Activated CD4-positive, alpha-beta T cell treated with anti-CD3 and anti-CD28 coated beads for 4 hours (primary cell): Measurements from ENCODE around the gene TNFSF13.

Source experiments
- DNase-seq, 2 donors: peaks; one replicate each; pipeline ENCODE4 v3.0.0-alpha.2; 2020

Gene TNFSF13

DNA sequence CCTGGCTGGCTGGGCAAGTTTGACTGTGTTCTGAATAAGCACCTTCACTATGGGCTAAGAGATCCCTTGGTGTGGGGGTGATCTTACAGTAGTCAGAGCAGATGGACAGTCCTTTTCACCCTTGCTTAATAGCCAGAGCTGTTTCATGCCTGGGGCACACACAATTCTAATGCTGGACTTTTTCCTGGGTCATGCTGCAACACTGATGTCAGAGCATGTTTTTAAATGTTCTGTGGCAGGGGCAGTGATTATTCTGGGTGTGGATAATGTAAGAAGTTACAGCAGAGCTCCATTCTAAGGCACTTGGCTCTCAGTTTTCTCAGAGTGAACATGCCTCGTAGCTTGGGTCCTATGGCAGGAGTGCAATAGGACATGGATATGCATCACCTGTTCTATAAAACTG, 16.9 kb downstream of the TNFSF13 start:
- no peak for DNase-seq

DNA sequence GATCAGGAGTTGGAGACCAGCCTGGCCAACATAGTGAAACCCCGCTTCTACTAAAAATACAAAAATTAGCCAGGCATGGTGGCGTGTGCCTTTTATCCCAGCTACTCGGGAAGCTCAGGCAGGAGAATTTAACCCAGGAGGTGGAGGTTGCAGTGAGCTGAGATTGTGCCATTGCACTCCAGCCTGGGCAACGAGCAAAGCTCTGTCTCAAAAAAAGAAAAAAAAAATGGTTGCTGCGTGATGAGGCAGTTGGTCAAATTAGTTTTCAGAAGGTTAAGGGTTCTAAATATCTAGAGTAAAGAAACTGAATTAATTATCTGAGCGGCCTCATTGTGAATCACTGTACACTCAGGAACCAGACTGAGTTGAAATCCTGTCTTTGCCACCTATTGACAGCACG, 17.4 kb downstream of the TNFSF13 start:
- no peak for DNase-seq

DNA sequence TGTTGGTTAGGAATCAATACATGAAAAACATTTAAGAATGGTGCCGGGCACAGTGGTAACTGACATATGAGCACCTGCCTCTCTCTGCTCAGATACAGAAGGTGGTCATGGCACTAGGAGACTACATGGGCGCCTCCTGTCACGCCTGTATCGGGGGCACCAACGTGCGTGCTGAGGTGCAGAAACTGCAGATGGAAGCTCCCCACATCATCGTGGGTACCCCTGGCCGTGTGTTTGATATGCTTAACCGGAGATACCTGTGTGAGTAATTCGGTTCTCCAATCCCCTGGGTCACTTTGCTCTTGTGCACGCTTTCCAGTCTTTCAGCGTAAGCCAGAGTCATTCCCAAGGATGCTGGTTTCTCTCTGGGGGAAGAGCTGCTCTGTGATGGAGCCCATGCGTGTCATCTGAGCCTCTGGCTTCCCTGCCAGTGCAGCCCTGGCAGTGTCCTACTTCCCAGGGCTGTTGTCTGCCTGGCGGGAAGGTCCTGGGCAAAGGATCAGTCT, 17.9 kb downstream of the TNFSF13 start:
- no peak for DNase-seq

DNA sequence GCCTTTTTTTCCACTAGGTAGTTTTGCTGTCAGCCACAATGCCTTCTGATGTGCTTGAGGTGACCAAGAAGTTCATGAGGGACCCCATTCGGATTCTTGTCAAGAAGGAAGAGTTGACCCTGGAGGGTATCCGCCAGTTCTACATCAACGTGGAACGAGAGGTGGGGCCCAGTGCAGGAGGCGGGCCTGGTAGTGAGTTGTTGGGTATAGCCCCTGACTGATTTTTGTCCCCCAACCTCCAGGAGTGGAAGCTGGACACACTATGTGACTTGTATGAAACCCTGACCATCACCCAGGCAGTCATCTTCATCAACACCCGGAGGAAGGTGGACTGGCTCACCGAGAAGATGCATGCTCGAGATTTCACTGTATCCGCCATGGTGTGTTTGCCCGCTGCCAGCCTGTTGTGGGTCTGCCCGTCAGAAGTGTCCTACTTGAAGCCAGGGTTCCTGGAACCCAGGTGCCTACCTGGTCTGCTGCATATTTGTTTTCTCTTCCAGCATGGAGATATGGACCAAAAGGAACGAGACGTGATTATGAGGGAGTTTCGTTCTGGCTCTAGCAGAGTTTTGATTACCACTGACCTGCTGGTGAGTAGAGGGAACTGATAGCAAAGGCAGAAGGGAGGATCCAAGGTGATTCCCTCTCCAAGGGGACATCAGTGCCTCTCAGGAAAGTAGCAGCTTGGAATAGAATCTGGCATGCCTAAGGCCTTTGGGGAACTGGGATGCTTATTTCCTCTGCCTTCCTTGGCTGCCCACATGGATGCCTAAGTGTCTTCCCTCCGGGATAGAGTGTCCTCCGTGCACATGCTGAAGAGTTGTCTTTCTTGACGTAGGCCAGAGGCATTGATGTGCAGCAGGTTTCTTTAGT, 19.0 kb downstream of the TNFSF13 start:
- no peak for DNase-seq

DNA sequence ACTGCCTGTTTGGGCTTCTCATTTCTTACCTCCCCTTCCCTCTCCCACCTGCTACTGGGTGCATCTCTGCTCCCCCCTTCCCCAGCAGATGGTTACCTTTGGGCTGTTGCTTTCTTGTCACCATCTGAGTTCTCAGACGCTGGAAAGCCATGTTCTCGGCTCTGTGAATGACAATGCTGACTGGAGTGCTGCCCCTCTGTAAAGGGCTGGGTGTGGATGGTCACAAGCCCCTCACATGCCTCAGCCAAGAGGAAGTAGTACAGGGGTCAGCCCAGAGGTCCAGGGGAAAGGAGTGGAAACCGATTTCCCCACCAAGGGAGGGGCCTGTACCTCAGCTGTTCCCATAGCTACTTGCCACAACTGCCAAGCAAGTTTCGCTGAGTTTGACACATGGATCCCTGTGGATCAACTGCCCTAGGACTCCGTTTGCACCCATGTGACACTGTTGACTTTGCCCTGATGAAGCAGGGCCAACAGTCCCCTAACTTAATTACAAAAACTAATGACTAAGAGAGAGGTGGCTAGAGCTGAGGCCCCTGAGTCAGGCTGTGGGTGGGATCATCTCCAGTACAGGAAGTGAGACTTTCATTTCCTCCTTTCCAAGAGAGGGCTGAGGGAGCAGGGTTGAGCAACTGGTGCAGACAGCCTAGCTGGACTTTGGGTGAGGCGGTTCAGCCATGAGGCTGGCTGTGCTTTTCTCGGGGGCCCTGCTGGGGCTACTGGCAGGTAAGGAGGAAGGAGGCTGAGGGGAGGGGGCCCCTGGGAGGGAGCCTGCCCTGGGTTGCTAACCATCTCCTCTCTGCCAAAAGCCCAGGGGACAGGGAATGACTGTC, 20.7 kb downstream of the TNFSF13 start, which contains the start of gene CD68:
Gene CD68, plus strand, starts transcription at position 638 of the 833 bp plus-strand sequence. Its CDS starts 40 bp downstream, at position 678.
- peak; percentile 66 to 75 for DNase-seq

DNA sequence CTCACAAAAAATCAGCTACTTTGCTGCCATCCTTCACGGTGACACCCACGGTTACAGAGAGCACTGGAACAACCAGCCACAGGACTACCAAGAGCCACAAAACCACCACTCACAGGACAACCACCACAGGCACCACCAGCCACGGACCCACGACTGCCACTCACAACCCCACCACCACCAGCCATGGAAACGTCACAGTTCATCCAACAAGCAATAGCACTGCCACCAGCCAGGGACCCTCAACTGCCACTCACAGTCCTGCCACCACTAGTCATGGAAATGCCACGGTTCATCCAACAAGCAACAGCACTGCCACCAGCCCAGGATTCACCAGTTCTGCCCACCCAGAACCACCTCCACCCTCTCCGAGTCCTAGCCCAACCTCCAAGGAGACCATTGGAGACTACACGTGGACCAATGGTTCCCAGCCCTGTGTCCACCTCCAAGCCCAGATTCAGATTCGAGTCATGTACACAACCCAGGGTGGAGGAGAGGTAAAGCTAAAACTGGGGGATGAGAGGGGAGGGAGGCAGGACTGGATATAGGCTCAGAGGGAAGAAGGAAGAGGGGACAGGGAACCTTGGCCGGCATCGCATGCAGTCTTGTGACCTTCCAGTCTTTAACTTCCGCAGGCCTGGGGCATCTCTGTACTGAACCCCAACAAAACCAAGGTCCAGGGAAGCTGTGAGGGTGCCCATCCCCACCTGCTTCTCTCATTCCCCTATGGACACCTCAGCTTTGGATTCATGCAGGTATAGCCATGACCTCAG, 21.5 kb downstream of the TNFSF13 start:
- no peak for DNase-seq

DNA sequence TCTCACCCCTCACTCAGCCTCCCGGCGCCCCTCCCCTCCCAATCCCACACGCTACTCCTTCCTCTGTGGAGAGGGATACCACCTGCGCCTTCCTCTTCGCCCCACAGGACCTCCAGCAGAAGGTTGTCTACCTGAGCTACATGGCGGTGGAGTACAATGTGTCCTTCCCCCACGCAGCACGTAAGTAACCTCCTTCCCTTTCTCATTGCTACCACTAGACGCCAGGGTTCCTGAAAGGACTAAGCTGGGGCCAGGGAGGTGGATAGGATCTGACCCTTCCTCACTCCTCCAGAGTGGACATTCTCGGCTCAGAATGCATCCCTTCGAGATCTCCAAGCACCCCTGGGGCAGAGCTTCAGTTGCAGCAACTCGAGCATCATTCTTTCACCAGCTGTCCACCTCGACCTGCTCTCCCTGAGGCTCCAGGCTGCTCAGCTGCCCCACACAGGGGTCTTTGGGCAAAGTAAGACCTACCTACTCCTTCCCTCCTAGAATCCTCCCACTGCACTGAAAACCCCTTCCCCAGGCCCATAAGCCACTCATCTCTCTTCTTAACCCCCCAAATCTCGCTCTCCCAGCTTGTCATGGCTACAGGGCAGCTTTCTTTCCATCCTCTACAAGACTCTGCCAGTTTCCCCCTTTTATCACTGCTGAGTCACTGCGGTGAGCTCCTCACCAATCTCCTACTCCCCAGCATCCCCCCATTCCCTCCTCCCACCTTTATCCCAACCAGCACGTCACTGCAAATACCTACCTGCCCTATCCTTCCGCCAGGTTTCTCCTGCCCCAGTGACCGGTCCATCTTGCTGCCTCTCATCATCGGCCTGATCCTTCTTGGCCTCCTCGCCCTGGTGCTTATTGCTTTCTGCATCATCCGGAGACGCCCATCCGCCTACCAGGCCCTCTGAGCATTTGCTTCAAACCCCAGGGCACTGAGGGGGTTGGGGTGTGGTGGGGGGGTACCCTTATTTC, 22.3 kb downstream of the TNFSF13 start:
- no peak for DNase-seq

DNA sequence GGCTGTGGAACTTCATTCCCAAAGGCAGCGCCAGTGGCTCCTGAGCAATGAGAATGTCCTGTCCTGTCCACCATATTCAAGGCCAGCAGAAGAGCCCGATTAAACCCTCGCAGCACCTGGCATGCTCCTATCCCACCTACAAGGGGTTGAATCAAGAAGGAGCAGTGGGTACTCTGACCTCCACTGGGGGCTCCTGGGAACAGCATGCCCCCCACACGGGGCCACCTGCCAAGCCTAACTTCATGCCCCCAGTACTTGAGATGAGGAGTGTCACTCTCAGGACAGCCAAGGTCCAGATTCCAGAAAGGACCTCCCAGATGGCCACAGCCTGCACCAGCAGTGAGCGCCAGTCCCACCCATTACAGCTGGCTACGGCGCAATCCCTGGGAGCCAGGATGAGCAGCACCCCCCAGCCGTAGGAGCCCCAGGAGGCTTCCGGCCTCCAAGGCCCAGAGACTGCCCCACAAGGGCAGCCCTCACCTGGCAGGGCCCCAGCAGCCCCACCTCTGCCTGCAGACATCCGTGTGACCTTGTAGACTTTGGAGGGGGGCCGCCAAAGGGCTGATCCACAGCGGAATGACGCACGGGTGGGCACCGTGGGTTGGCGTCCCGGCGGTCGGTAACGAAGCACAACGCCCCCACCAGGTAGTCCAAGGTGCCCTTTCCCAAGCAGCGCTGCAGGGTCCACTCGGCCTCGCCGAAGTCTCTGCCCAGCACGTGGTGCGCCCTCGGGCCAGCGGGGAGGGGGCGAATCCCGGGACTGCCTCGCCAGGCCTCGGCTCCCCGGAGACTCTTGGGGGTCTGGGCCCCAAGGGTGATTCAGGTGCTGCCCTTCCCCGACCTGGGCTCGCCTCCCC, 24.1 kb downstream of the TNFSF13 start:
- no peak for DNase-seq

DNA sequence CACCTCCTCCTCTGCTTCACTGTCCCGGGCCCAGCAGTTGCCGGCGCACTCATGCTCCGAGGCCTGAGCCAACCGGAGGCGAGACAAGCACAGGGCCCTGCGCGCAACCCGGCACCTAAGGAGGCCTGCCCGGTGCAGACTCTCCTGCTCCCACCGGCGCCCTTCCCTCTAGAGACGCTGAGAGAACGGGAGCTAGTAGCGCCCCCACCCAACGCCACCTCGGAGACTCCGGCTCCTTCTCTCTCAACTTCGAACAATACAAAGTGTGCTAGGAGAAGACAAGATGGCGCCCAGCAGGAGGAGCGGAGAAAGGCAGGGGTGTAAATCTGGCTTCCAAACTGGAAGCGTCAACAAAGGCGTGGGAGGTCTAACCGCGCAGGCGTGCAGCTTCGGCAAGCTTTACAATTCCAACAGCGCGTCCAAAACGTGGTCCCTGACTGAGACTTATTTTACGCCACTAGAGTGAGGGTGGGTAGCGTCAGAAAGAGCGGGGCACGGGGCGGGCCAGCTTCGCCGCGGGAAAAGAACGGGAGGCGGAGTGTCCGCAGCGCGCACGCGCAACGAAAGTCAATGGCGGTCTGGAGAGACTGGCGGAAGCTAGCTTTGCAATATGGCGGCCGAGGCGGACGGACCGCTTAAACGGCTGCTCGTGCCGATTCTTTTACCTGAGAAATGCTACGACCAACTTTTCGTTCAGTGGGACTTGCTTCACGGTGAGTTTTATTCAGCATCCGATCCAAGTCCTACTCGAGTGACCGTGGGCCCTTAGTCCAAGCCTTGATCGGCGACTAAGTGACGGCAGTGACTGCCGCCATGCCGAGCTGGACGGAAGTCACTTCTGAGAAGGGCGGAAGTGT, 24.9 kb downstream of the TNFSF13 start, which contains the start of gene MPDU1:
Gene MPDU1, plus strand, starts transcription at position 600 of the 857 bp plus-strand sequence. Its CDS starts 11 bp downstream, at position 611.
- DNase-seq = peak; percentile 92 to 93

DNA sequence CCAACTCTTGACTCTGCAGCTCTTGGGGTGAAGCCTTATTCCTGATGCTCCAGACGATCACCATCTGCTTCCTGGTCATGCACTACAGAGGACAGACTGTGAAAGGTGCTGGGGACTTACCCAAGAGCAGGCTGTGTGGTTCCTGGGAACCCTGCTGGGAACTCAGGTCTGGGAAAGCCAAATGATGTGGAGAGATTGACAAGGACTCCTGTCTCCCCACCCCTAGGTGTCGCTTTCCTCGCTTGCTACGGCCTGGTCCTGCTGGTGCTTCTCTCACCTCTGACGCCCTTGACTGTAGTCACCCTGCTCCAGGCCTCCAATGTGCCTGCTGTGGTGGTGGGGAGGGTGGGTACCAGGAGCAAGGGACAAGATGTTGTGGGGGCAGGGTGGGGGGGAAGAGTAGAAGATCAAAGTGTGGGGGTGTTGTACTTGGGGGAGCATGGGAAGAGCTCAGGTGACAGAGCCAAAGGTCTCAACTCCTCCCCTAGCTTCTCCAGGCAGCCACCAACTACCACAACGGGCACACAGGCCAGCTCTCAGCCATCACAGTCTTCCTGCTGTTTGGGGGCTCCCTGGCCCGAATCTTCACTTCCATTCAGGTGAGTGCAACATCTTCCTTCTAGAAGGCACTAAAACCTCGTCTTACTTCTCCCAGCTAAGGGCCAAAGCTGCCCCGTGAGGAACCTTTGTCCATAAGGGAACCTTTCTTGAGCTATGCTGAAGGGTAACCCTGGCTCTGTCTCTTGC, 28.3 kb downstream of the TNFSF13 start:
- DNase-seq = no peak

DNA sequence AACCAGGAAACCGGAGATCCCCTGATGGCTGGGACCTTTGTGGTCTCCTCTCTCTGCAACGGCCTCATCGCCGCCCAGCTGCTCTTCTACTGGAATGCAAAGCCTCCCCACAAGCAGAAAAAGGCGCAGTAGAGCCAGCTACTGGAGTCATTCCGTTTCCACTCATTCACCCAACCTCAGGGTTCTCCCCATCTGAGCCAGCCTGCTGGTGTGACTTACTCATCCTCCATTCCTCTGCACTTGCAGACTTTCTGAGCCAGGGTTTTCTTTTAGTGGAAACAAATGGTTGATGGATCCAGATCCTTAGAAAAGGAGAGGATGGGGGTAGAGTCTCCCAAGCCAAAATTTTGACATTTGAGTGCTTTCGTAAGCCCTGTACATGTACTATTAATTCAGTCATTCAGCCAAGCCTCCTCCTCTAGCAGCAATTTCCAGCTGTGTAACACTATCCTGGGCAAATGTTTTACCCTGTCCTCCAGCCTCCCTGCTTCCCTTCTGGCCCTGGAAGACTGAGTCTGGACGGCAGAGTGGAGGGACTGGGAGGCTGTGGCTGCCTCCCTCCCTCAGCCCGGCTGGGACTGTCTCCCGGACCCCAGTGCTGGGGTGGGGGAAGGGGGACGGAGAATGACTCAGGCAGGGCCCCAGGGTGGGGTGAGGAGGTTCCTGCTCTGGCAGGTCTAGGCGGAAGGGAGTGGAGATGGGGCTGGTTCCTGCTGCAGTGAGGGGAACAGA, 29.0 kb downstream of the TNFSF13 start:
- DNase-seq = no peak

DNA sequence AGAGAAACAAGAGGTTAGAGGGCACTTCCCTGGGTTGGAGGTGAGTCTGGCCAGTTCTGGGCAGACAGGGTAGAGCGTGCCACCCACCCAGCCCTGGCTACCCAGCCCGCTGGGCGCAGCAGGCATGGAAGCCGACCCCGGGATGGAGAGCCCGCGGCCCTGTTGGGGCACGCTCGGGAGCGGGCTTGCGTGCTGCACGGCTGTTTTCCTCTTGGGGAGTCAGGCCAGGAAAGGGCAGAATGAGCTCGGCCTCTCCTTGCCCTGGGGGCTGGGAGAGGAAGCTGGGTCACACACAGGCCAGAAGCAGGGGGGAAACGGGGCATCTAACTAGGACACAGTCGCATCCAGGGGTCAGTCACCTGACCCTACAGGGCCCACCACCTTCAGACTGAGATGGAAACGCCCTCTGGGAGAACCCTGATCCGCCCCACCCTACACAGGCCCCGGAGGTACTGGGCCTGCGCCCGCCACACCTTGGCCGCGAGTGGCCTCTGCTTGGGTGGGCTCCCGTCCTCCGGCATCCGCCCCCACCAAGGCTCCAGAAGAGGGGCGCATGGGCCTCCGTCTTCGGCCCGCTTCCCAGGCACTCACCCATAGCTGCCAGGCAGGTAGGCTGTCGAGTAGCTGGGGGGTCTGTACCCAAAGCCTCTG, 30.1 kb downstream of the TNFSF13 start:
- no peak for DNase-seq

DNA sequence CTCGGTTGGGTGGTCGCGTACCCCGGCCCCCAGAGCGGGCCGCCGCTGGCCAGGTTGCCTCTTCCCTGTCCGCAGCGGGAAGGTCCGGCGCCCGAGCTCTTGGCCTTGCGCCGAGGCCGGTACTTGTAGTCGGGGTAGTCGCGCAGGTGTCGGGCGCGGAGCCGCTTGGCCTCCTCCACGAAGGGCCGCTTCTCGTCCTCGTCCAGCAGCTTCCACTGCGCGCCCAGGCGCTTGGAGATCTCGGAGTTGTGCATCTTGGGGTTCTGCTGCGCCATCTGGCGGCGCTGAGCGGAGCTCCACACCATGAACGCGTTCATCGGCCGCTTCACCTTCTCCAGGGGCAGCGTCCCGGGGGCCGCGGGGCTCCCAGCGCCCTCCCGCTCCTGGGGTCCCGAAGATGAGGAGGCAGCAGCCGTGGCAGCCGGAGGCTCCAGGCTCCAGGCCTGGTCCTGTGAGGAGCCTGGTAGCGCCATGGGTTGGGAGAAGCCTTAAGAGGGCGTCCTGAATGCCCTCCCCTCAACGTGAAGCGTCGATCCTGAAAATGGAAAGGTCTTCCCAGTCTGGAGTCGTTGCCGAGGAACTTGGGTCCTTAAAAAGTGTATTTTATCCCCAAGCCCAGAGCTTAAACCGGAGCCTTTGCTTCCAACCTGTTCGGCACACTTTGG, 30.8 kb downstream of the TNFSF13 start:
- DNase-seq = peak; percentile 63 to 68

DNA sequence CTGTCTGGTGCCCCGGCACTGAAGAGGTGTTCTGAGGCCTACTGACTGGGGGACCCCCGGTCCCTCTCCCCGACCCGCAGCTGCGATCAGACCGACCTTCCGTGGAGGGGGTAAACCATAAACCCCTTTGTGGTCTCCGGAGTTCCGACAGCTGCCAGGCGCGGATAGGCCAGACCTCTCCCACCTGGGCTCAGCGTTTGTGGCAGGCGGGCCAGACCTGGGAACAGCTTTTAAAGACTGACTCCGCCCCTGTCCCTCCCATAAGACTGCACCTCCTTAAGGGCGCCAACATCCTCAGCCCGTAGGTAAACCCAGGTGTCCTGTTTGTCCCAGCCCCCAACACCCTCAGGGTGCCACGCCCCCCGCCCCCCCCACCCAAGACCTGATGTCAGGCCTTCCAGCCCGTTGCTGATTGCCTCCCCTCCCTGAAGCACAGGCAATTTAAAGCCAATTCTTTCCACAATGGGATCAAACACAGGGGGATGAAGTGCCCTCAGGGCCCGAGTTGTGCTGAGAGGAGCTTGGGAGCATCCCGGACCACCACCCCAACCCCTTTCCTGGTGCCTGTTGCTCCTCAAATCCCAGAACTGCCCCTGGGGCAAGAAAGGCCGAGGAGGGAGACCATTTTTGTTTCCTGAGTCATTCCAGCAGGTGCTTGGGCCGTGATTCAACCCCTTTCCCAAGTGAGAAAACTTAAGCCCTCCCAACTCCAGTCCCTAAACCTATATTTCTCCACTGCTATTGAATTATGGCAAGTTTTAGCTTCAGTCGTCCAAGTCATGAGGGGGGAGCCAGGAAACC, 31.5 kb downstream of the TNFSF13 start, which contains the start of gene SOX15:
Gene SOX15, minus strand, starts transcription at position 204 of the 801 bp plus-strand sequence. CDS start 418 bp downstream, outside the sequence.
- DNase-seq = no peak

DNA sequence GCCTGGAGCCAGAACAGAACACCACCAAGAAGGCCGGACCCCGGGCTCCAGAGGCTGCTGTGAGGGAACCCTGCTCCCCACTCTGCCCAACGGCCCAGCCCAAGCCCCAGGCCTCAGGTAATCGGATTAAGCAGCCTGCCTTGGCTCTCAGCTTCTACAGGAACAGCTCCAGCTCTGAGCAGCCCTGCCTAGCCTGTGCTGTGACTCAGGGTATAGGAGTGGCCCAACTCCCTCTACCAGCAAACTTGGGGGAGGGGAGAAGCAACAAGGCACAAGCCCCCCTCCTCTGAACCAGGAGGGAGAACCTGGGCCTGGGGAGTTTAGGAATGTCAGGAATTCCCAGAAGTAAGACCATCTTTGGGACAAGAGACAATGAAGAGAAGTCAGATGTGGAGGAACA, 32.2 kb downstream of the TNFSF13 start:
- no peak for DNase-seq

DNA sequence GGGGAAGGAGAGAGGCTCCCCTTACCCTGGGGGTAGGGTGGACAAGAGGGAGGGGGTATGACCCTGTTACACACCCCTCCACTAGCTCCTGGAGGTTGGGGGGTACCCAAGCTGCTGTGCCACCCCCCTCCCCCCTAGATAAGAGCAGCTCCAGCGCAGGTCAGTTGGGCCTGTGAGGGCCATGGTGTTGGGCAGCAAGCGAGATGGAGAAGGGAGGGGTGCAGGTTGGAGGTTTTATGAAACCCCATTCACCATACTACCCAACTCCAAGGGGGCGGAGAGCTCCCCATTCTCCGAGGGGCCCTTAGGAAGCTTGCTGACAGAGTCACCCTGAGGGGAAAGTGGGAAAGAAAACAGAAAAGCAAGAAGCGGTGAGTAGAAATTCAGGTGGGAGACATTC, 33.0 kb downstream of the TNFSF13 start:
- no peak for DNase-seq
